HG02763 (cell line): Measurements from ENCODE around the gene SDSL.

Source experiments
- ATAC-seq: cut with Tn5 transposase; IDR thresholded peaks from one replicate; pipeline ENCODE4 v1.9.1; 2021; ENCODE audit warnings: mild to moderate bottlenecking, moderate library complexity; ENCODE audit not compliant: unreplicated experiment

The SDSL gene

GRCh38 chr12:113467142-113467501, 44.9 kb downstream of the SDSL start:
- ATAC-seq: no peak

GRCh38 chr12:113467502-113468364, 45.6 kb downstream of the SDSL start:
- ATAC-seq: no peak

- no peak for ATAC-seq
Observed at GRCh38 chr12:113468365-113469223, 46.4 kb downstream of the SDSL start.

GRCh38 chr12:113469224-113469948, 47.2 kb downstream of the SDSL start:
- no peak for ATAC-seq

DNA sequence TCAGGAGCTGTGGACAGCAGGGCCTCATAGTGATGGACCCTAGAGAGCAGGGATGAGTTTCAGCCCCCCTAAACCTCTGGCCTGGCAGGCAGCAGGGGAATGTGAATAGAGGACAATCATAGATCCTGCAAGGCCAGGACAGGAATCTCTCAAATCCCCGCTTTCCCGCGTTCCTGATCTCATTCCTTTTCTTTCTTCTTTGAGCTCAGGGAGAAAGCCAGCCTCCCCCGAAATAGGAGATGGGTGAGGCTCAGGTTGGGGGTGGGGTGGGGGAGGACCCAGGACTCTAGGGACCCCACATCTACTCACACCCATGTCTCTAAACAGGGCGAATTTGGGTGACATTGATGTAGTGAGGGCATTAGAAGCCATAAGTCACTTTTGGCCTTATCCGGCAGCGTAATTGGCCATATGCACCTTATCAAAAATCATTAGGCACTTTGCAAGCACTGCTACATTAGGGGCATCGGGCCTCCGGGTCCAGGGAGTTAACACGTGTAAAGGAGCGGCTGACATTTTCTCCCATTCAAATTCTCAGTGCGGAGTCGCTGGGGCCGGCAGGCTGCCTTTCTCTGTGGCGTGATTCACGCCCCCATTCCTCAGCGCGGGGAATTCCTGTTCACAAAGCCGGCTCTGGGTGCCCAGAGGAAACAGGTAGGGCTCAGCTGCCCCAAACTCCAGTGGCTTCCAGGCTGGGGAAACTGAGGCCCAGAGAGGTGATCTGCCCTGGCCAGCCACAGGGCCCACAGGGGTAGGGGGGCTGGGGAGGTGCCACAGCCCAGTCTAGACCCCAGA, 48.0 kb downstream of the SDSL start:
- ATAC-seq: no peak

DNA sequence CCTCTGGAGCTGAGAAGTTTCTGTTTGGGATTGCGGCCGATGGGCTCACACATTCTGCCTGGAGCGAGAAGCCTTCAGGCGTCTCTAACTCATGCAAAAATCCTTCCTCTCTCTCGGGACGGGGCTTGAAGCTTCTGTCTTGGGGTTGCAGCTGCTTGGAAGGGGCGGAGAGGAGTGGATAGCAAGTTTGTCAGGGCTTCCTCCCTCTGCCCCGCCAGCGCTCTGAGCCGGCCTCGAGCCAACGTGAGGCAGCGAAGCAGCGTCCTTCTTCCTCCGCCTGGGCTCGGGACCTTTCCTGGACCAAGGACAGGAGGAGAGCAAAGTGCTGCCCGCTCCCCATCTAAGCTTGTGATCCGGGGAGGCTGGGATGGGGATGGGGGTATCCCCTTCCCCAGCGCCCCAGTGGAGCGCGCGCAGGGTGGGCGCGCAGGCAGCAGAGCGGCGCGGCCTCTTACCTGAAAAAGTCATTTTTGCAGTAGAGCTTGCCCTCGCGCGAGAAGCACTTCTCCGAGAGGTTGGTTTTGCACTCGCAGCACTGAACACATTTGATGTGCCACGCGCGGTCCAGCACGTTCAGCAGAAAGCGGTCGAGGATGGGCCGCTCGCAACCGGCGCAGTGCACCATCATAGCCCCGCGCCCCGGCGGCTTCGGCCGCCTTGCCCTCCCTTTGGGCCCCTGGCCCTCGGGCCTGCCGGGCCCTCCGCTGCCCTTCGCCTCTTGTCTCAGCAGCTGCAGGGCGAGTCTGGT, 48.9 kb downstream of the SDSL start:
- no peak for ATAC-seq

DNA sequence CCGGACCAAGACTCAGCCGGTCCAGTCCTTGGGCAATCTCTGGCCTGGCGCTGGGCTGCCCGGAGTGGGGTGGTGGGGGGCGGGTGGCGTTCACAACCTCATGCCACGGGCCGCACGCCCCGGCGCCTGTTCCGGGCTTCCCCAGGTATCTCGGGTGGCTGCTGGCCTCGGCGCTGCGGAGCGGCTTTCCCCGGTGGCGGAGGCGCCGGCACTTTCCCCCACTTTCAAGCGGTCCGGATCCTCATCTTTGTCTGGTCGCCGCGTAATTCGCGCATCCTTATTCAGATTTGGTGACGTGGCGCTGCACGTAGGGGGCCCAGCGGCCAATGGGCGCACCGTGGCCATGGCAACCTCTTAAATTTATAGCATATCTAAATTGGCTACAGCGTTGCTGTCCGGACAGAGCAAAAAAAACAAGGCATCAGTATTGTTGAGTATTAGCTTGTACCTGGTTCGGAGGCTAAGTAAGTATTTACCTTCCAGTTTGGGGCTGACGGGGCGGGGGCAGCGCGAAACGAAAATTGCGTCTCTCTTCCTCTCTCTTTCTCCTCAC, 49.5 kb downstream of the SDSL start, which contains the start of gene LHX5:
TSS of gene LHX5 (minus strand) at position 253 of the 553 bp plus-strand sequence. CDS start 373 bp downstream, outside the sequence.
- no peak for ATAC-seq

DNA sequence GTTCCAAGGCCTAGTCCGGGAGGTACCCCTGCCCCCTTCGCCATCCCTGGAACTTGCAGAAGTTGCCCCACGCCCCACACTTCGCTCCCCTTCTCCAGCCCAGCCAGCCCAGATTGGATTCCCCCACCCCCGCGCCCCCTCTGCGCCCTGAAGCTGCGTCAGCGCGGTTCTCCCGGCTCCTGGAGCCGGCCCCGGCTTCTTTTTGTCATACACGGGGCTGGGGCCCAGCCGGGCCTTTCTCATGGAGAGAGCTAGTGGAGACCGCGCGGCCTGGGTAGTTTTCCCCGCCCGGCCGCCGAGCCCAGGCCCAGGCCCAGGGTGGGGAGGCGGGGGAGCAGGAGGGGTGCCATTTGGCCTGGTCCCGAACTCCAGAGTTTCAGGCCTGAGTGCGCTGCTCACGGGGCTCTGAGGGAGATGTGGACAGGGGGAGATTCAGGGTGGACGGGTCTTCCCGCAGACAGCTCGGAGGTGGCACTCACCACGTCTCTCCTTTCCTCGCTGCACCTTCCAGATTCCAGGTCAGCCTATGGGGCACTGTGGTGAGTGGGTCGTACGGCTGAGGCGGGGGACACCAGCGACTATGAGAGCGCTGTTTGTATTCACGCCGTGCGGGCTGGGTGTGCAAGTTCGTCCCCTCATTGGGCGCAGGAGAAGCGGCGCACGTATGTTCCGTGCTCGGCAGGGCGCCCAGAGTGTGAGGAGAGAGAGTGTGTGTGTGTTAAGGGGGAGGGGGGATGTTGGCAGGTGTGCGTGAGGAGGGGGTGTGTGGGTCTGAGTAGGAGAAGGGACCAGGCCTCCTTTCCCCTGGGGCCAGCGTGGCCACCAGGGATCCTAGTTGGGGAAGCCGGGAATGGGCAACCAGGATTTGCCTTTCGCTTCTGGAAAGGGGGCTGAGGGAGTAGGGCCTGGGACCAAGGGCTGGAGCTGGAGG, 50.3 kb downstream of the SDSL start:
- no peak for ATAC-seq

GRCh38 chr12:113473400-113473799, 51.2 kb downstream of the SDSL start:
- no peak for ATAC-seq

- ATAC-seq: no peak
Observed at GRCh38 chr12:113473942-113474341, 51.8 kb downstream of the SDSL start.

DNA sequence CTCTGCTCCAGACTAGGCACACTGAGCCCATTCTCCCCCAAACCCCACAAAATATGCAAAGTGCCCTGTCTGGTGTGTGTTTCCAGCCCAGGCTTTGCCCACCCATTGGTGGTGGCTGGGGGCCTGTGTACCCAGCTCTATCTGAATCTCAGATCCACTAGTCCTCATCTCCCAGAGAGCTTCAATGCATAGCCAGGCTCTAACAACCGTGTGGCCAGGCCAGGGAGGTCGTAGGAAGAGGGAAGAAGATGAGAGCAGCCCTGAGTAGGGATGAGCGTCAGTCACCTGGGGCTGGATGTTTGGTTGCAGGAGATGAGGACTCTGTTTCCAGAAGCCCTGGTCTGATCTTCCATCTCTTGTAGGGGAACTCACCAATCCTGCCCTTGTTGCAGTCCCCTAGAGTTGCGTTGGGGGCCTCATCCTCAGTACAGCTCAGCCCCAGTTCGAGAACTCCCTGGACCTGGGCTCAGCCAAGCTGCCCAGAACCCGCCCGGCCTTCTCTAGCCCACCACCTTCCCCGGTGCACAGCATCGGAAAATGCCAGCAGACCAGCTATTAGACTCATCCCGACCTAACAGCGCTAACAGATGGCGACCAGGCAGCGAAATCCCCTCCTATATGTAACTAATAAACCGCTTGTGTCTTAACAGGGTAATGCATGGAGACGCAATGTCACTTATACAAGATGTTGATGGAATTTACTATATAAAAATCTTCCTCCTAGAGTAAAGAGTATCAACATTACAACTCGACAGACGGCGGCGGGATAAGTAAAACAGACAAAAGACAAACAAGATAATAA, 52.7 kb downstream of the SDSL start:
- no peak for ATAC-seq

GRCh38 chr12:113475451-113476175, 53.4 kb downstream of the SDSL start:
- ATAC-seq: no peak

- ATAC-seq: no peak
Observed at GRCh38 chr12:113476176-113476986, 54.2 kb downstream of the SDSL start.

GRCh38 chr12:113477171-113477841, 55.1 kb downstream of the SDSL start:
- ATAC-seq: no peak

DNA sequence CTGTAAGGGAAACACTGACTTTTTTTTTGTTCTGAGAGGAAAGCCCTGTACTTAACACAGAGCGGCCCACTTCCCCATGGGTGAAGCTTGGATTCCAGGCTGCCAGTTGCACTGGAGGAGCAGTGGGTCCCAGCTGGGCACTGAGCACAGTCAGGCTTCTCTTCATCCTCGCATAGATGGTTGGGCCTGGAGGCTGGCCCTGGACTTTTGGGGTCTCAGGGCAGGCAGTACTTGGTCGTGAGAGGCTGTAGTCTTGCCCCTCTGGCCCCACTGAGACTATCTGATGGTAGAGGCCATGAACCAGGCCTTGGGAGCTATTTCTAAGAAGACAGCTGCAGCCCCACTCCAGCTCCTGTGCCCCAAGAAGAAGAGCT, 55.6 kb downstream of the SDSL start:
- no peak for ATAC-seq
